Neural progenitor cell (in vitro differentiated cells): ENCODE data around the gene GOLGA8M. TPM values are rescaled to one million over a fixed set of nuclear protein-coding genes. Genes with fewer than 3 reads are reported as not detected.
"Not testable (repeated sequence)": the region's sequence is repeated elsewhere in the genome, so short reads cannot be mapped to it uniquely, and the experiment has no call there.

Experiments used
- DNase-seq: peaks from one replicate; pipeline ENCODE4 v3.0.0-alpha.2; 2016; ENCODE audit warnings: low spot score
- H2AFZ ChIP-seq: fragments of 200-600 bp; sonication (generic); replicated peaks from 2 replicates; pipeline ENCODE4 v1.6.1; 2016; ENCODE audit warnings: antibody characterized with exemption
- H3F3A ChIP-seq: fragments of 200-600 bp; sonication (generic); 2 replicates; pipeline ENCODE4 v1.6.1; 2016; ENCODE audit warnings: antibody characterized with exemption, low read depth
- H3K27ac ChIP-seq: fragments of 200-600 bp; sonication (generic); 2 replicates; pipeline ENCODE4 v1.5.1; 2016; ENCODE audit warnings: mild to moderate bottlenecking
- H3K27me3 ChIP-seq: fragments of 200-600 bp; sonication (generic); 2 replicates; pipeline ENCODE4 v1.6.1; 2016; ENCODE audit warnings: mild to moderate bottlenecking, moderate library complexity
- H3K36me3 ChIP-seq: fragments of 200-600 bp; sonication (generic); 2 replicates; pipeline ENCODE4 v1.5.1; 2016
- H3K4me1 ChIP-seq: fragments of 200-600 bp; sonication (generic); 2 replicates; pipeline ENCODE4 v1.6.1; 2016; ENCODE audit warnings: mixed run types
- H3K4me2 ChIP-seq: fragments of 200-600 bp; sonication (generic); 2 replicates; pipeline ENCODE4 v1.6.1; 2016
- H3K4me3 ChIP-seq: fragments of 200-600 bp; sonication (generic); 2 replicates; pipeline ENCODE4 v1.5.1; 2016
- H3K79me2 ChIP-seq: fragments of 200-600 bp; sonication (generic); 2 replicates; pipeline ENCODE4 v1.6.1; 2016; ENCODE audit warnings: low read depth
- H3K9ac ChIP-seq: fragments of 200-600 bp; sonication (generic); 2 replicates; pipeline ENCODE4 v1.6.1; 2016
- H3K9me3 ChIP-seq: fragments of 200-600 bp; sonication (generic); 2 replicates; pipeline ENCODE4 v1.5.1; 2016; ENCODE audit warnings: low read depth
- H4K20me1 ChIP-seq: fragments of 200-600 bp; sonication (generic); 2 replicates; pipeline ENCODE4 v1.6.1; 2016; ENCODE audit warnings: low read depth
- H3K27ac Mint-ChIP-seq: 3 replicates; pipeline ENCODE4 v1.8.0; 2021; ENCODE audit warnings: mixed read lengths
- H3K27me3 Mint-ChIP-seq: 2 replicates; pipeline ENCODE4 v1.8.0; 2022; ENCODE audit warnings: low read depth, mild to moderate bottlenecking, inconsistent platforms, moderate library complexity, mixed read lengths; ENCODE audit not compliant: insufficient read depth
- H3K36me3 Mint-ChIP-seq: 3 replicates; pipeline ENCODE4 v1.8.0; 2021; ENCODE audit warnings: mixed read lengths
- H3K4me1 Mint-ChIP-seq: 3 replicates; pipeline ENCODE4 v1.8.0; 2021; ENCODE audit warnings: mixed read lengths
- H3K4me3 Mint-ChIP-seq: 3 replicates; pipeline ENCODE4 v1.8.0; 2021; ENCODE audit warnings: mild to moderate bottlenecking, moderate library complexity, mixed read lengths
- H3K9me3 Mint-ChIP-seq: 3 replicates; pipeline ENCODE4 v1.8.0; 2020; ENCODE audit warnings: mixed read lengths
- total RNA-seq: library from RNA; depleted of rRNA; stranded (reverse); fragments of >200 nt; gene quantifications from 2 replicates; pipeline ENCODE4 v1.2.3, GENCODE V29; 2015; ENCODE audit warnings: low replicate concordance

Gene GOLGA8M
- total RNA-seq, 1 donor from 2014 or later: not detected

GRCh38 chr15:28718576-28718975 is 6.4 kb upstream of the GOLGA8M start:
- H3K4me3 ChIP-seq, H3K27me3 Mint-ChIP-seq, H3K27me3 ChIP-seq, H4K20me1 ChIP-seq, H3K79me2 ChIP-seq, H3K27ac Mint-ChIP-seq, H2AFZ ChIP-seq, H3K36me3 Mint-ChIP-seq, DNase-seq, H3K36me3 ChIP-seq, H3K4me3 Mint-ChIP-seq, H3F3A ChIP-seq, H3K9ac ChIP-seq, H3K4me1 Mint-ChIP-seq, H3K9me3 ChIP-seq, H3K4me1 ChIP-seq, H3K9me3 Mint-ChIP-seq, H3K27ac ChIP-seq, H3K4me2 ChIP-seq: not testable (repeated sequence)

GRCh38 chr15:28714176-28714575 is 2.0 kb upstream of the GOLGA8M start:
- H3K9me3 ChIP-seq, H3K9ac ChIP-seq, H3K27ac Mint-ChIP-seq, H3K79me2 ChIP-seq, H3K4me3 Mint-ChIP-seq, H3F3A ChIP-seq, H3K36me3 ChIP-seq, H3K27me3 Mint-ChIP-seq, H4K20me1 ChIP-seq, H3K4me3 ChIP-seq, H3K4me1 Mint-ChIP-seq, H3K9me3 Mint-ChIP-seq, H3K4me2 ChIP-seq, H3K36me3 Mint-ChIP-seq, DNase-seq, H3K27ac ChIP-seq, H3K27me3 ChIP-seq, H3K4me1 ChIP-seq, H2AFZ ChIP-seq: not testable (repeated sequence)

DNA sequence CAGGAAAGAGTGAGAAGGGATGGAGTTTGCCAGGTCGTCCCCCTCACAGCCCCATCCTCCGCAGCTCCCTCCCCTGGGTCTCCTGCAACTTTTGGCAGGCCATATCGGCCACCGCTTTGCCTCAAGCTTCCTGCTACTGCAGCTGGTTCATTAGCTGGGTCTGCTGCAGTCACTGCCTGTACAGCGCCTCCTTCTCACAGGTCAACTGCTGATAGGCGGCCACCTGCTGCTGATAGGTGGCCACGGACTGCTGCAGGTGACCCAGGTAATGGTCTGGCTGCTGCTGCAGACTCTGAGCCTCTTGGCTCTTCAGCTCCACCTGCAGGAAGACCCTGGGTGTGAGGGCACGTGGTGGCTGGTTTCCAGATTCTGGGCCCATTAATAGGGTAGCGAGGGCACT is 8.3 kb downstream of the GOLGA8M start:
- not testable (repeated sequence) for H3K4me3 Mint-ChIP-seq, H3K27me3 ChIP-seq, H2AFZ ChIP-seq, H3K4me1 ChIP-seq, H3K36me3 ChIP-seq, H3K4me1 Mint-ChIP-seq, H3K4me2 ChIP-seq, H3K27ac Mint-ChIP-seq, H3K79me2 ChIP-seq, H3K9ac ChIP-seq, H3K27me3 Mint-ChIP-seq, DNase-seq, H3F3A ChIP-seq, H3K27ac ChIP-seq, H3K36me3 Mint-ChIP-seq, H3K9me3 Mint-ChIP-seq, H4K20me1 ChIP-seq, H3K4me3 ChIP-seq, H3K9me3 ChIP-seq

DNA sequence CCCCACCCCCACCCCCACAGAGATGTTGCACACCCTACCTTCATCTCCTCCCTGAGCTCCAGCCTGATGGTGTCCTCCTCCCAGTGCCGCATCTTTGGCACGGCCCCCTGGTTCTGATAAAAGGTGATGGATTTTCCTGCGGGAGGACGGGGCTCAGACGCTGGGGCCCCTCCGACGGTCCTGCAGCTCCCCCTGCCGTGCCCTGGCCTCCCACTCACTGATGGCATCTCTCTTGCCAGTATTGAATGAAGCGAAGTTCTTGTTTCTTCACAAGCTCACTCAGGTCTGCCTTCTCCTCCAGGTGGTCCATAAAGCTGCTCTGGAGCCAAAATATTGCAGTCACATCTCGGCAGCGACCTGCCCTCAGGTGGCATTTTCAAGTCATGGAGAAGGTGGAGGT is 9.8 kb downstream of the GOLGA8M start:
- not testable (repeated sequence) for H3K36me3 ChIP-seq, H3K27ac Mint-ChIP-seq, H3K9ac ChIP-seq, H3K4me3 ChIP-seq, H3K4me2 ChIP-seq, H3K27me3 Mint-ChIP-seq, H3K9me3 ChIP-seq, H4K20me1 ChIP-seq, H3K4me1 ChIP-seq, H3K27ac ChIP-seq, H3K27me3 ChIP-seq, H3K4me1 Mint-ChIP-seq, H3K36me3 Mint-ChIP-seq, H3K4me3 Mint-ChIP-seq, DNase-seq, H3F3A ChIP-seq, H3K79me2 ChIP-seq, H2AFZ ChIP-seq, H3K9me3 Mint-ChIP-seq

DNA sequence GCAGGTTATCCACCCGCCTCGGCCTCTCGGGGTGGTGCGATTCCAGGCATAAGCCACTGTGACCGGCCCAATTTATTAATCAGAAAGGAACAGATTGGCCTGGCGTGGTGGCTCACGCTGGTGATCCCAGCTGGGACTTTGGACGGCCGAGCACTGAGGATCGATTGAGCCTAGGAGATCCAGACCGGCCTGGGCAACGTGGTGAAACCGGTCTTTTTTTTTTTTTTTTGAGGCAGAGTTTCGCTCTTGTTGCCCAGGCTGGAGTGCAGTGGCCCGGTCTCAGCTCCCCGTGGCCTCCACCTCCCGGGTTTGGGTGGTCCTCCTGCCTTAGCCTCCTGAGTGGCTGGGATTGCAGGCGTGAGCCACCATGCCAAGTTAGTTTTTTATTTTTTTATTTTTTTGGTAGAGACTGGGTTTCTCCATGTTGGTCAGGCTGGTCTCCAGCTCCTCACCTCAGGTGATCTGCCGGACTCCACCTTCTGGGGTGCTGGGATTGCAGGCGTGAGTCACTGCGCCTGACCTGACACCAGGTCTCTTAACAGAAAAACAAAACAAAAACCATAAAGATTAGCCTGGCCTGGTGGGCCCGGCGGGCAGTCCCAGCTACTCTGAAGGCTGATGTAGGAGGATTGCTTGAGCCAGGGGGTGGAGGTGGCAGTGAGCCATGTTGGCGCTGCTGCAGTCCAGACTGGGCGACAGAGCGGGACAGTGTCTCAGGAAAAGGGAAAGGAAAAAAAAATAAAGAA is 18.0 kb downstream of the GOLGA8M start:
- H3K79me2 ChIP-seq, H3K9me3 Mint-ChIP-seq, H3K4me1 ChIP-seq, H3K36me3 Mint-ChIP-seq, H3K27me3 Mint-ChIP-seq, H3K27ac ChIP-seq, H3K27me3 ChIP-seq, H3K9ac ChIP-seq, H3K4me2 ChIP-seq, H3K36me3 ChIP-seq, H3K4me3 ChIP-seq, DNase-seq, H3K27ac Mint-ChIP-seq, H3K4me1 Mint-ChIP-seq, H4K20me1 ChIP-seq, H3K4me3 Mint-ChIP-seq, H2AFZ ChIP-seq, H3K9me3 ChIP-seq, H3F3A ChIP-seq: not testable (repeated sequence)

GRCh38 chr15:28693021-28693420 is 19.2 kb downstream of the GOLGA8M start:
- not testable (repeated sequence) for H3F3A ChIP-seq, H4K20me1 ChIP-seq, H3K36me3 Mint-ChIP-seq, H3K9ac ChIP-seq, H3K9me3 Mint-ChIP-seq, H3K79me2 ChIP-seq, H3K36me3 ChIP-seq, H3K4me3 Mint-ChIP-seq, H3K27ac ChIP-seq, H3K4me1 Mint-ChIP-seq, H3K4me2 ChIP-seq, H3K4me1 ChIP-seq, H3K4me3 ChIP-seq, H2AFZ ChIP-seq, DNase-seq, H3K27me3 Mint-ChIP-seq, H3K9me3 ChIP-seq, H3K27ac Mint-ChIP-seq, H3K27me3 ChIP-seq

DNA sequence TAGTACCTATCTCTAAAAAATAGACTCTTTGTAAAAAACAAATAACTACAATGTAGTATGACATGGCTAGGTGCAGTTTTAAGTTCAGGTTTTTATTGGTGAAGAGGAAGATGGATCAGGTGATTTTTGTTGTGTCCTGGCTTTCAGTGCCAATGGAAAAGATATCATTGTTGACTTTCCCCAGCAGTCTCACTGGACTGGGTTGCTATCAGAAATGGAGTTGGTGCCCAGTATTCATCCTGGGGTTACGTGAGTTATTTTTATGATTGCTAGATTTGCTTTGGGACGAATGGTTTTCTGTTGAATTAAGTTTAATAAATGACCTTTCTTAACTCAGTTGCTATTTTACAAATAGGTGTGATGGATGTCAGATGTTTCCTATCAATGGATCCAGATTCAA is 38.7 kb downstream of the GOLGA8M start:
- H3K9me3 ChIP-seq, H3K36me3 Mint-ChIP-seq, H3F3A ChIP-seq, H3K27ac Mint-ChIP-seq, H3K27ac ChIP-seq, H4K20me1 ChIP-seq, H3K79me2 ChIP-seq, H3K27me3 Mint-ChIP-seq, H3K4me2 ChIP-seq, DNase-seq, H3K4me1 ChIP-seq, H2AFZ ChIP-seq, H3K27me3 ChIP-seq, H3K9ac ChIP-seq, H3K4me1 Mint-ChIP-seq, H3K4me3 Mint-ChIP-seq, H3K4me3 ChIP-seq, H3K9me3 Mint-ChIP-seq, H3K36me3 ChIP-seq: not testable (repeated sequence)

- H3K4me3 Mint-ChIP-seq, H3K27ac ChIP-seq, H3K9ac ChIP-seq, H3K36me3 ChIP-seq, H3F3A ChIP-seq, H3K9me3 Mint-ChIP-seq, H3K36me3 Mint-ChIP-seq, H3K27me3 Mint-ChIP-seq, DNase-seq, H3K27ac Mint-ChIP-seq, H3K4me2 ChIP-seq, H3K4me3 ChIP-seq, H2AFZ ChIP-seq, H3K4me1 ChIP-seq, H3K79me2 ChIP-seq, H4K20me1 ChIP-seq, H3K9me3 ChIP-seq, H3K4me1 Mint-ChIP-seq, H3K27me3 ChIP-seq: not testable (repeated sequence)
Observed at GRCh38 chr15:28672122-28672521, 40.1 kb downstream of the GOLGA8M start.
